ENCODE data around the gene KCNIP4. TPM values are rescaled to one million over a fixed set of nuclear protein-coding genes. Genes with fewer than 3 reads are reported as not detected.

The KCNIP4 gene
- total and polyA plus RNA-seq, 11 donors: 0.19 TPM; not detected in 10

- no peak for DNase-seq
- 70 to 85% (median 73%) methylated on average over 3 of the region's 3 CpGs for WGBS, 4 donors
- ATAC-seq: no peak
Observed at GRCh38 chr4:21749924-21750323, 198.6 kb downstream of the KCNIP4 start.

GRCh38 chr4:21749412-21749811 lies 199.2 kb downstream of the KCNIP4 start:
- H3K4me1 ChIP-seq: no peaks in the 10 kb centered on the region
- no peak for DNase-seq
- WGBS, 4 donors: 83 to 90% (median 86%) methylated on average over 4 of the region's 4 CpGs
- H3K27ac ChIP-seq: no peak overlapping the region
- no peaks in the 10 kb centered on the region for H3K36me3 ChIP-seq
- ATAC-seq: no peak
- H3K9me3 ChIP-seq: no peaks in the 10 kb centered on the region
- no peak for TF ChIP-seq POLR2A (IDR thresholded peaks at IDR 0.05)
- TF ChIP-seq CTCF (IDR thresholded peaks at IDR 0.05): no peak
- intact Hi-C loops (cut with DNase I): no loop called here
- no peak overlapping the region for H3K4me3 ChIP-seq
- no peaks in the 10 kb centered on the region for H3K27me3 ChIP-seq

More at GRCh38 chr4:21749924-21750323, 198.6 kb downstream of the KCNIP4 start:
- intact Hi-C loops (cut with DNase I): no loop called here
- H3K27ac ChIP-seq: no peak overlapping the region
- no peak overlapping the region for H3K4me3 ChIP-seq
- TF ChIP-seq CTCF (IDR thresholded peaks at IDR 0.05) (no peak), POLR2A (IDR thresholded peaks at IDR 0.05) (no peak)
- H3K4me1 ChIP-seq: no peaks in the 10 kb centered on the region
- no peaks in the 10 kb centered on the region for H3K27me3 ChIP-seq
- H3K36me3 ChIP-seq: no peaks in the 10 kb centered on the region
- H3K9me3 ChIP-seq: no peaks in the 10 kb centered on the region

GRCh38 chr4:21744046-21744445 lies 204.5 kb downstream of the KCNIP4 start:
- TF ChIP-seq CTCF (IDR thresholded peaks at IDR 0.05) (no peak), POLR2A (IDR thresholded peaks at IDR 0.05) (no peak)
- no peak overlapping the region for H3K27ac ChIP-seq
- H3K27me3 ChIP-seq: no peaks in the 10 kb centered on the region
- intact Hi-C loops (cut with DNase I): no loop called here
- no peak overlapping the region for H3K4me3 ChIP-seq
- no peaks in the 10 kb centered on the region for H3K36me3 ChIP-seq
- no peak for DNase-seq
- ATAC-seq: no peak
- no peaks in the 10 kb centered on the region for H3K9me3 ChIP-seq
- H3K4me1 ChIP-seq: no peaks in the 10 kb centered on the region

GRCh38 chr4:21742326-21742725 lies 206.2 kb downstream of the KCNIP4 start:
- H3K9me3 ChIP-seq: no peaks in the 10 kb centered on the region
- no peaks in the 10 kb centered on the region for H3K4me1 ChIP-seq
- no peak for ATAC-seq
- H3K4me3 ChIP-seq: no peak overlapping the region
- no peak for DNase-seq
- H3K27ac ChIP-seq: no peak overlapping the region
- H3K36me3 ChIP-seq: no peaks in the 10 kb centered on the region
- H3K27me3 ChIP-seq: no peaks in the 10 kb centered on the region
- intact Hi-C loops (cut with DNase I): no loop called here
- 80 to 89% (median 85%) methylated on average over 2 of the region's 2 CpGs for WGBS, 4 donors
- no peak for TF ChIP-seq CTCF (IDR thresholded peaks at IDR 0.05)
- no peak for TF ChIP-seq POLR2A (IDR thresholded peaks at IDR 0.05)

Measured in heart left ventricle (tissue), 16 donors.